ENCODE results near the gene SLC6A1.

The SLC6A1 gene

DNA sequence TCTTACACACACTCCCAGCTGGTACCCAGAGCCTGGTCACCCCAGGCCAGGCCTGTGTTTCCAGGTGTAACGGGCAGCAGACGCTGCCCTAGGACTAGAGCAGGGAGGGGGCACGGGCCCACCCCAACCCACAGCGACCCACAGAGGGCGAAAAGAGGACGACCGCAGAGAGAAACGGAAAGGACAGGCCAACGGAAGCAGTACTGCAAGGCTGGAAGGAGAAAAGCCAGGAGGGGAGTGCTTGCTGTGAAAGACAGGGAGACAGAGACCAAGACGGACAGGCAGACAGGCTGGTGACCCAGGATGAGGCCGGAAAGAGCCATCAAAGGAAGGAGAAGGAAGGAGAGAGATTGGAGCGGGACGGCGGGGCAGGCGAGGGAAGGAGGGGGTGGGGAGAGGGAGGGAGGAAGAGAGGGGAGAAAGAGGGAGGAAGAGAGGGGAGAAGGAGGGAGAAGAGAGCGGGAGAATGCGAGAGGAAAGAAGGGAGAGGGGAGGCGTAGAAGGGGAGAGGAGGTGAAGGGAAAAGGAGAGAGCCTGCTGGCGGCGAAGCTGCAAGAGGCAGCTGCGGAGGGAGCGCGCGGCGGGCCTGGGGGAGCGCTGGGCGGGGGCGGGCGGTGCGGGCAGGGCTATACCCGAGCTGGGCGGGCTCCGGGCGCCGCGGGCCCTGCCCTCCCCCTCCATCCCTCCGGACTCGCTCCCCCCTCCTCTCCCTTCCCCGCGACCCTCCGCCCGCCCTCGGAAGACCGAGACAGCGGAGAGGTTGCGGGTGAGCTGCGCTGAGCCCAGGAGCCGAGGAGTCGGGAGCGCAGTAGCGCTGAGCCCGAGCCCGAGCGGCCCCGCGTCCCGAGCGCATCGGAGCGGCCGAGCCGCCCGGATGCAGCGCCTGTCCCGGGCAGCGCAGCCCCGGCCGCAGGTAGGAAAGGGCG, at the start of gene SLC6A1:
Gene SLC6A1, plus strand, starts transcription at position 732 of the 926 bp plus-strand sequence. CDS start 24,464 bp downstream, outside the sequence.
- DNase-seq (ENCODE audit: low spot score) = no peak

GRCh38 chr3:10944866-10945265, 47.7 kb upstream of the SLC6A1 start:
- no peak for DNase-seq (ENCODE audit: low spot score)

GRCh38 chr3:10945683-10946287, 46.8 kb upstream of the SLC6A1 start:
- peak; percentile 79 for DNase-seq (ENCODE audit: low spot score)

DNA sequence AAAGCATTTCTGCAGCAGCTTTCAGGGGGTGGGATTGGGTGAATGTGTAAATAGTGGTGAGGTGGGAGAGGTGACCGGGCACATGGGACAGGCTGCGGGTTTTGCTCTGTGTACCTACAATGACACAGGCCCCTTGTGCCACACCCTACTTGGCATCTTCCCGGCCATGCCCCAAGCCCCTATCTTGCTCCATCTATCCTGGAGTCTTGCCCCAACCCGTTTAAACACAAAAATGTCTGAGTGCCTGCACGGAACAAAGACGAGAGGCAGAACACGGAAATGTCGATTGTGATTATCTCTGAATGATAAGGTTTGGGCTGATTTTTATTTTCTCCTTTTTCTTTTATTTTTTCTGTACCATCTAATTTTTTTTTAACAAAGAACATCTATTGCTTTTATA, 46.0 kb upstream of the SLC6A1 start:
- no peak for DNase-seq (ENCODE audit: low spot score)

DNA sequence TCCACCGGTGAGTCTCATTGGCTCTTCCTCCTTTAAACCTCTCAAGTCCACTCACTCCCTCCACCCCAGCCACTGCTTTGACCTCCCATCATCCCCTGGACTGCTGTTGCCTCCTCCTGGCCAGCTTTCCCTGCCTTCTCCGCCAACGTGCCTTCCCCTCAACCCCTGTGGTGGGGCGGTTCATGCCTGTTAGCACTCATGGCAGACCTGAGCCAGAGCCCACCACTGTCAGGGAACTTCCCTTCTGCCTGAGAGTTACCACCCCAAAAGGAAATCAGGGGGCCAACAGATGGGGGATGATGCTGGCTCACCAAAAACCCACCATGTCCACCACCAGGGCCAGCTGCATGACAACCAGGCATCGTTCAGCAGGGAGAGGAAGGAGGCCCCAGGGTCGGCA, 44.2 kb upstream of the SLC6A1 start:
- DNase-seq (ENCODE audit: low spot score) = no peak

DNA sequence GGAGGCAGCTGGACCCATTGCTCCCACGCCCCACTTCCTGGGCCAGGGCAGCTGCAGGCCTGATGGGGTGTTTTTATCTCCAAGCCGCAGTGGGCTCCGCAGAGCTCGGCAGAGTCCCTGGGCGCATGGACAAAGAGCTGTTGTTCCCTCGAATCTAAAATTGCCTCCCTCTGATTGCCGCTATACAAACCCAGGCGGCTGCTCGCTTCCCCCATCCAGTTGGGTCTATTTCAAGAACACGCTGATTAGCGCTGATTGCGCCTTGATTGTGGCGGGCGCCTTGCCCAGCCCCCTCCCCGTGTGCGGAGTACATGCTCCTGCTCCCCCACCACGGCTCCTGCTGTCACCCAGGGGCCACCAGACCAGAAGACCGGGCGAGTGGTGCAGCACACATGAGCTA, 43.4 kb upstream of the SLC6A1 start:
- no peak for DNase-seq (ENCODE audit: low spot score)

- DNase-seq (ENCODE audit: low spot score) = no peak
Measured at GRCh38 chr3:10950476-10951294, 41.9 kb upstream of the SLC6A1 start.

- DNase-seq (ENCODE audit: low spot score) = no peak
Measured at GRCh38 chr3:10951295-10951926, 41.1 kb upstream of the SLC6A1 start.

DNA sequence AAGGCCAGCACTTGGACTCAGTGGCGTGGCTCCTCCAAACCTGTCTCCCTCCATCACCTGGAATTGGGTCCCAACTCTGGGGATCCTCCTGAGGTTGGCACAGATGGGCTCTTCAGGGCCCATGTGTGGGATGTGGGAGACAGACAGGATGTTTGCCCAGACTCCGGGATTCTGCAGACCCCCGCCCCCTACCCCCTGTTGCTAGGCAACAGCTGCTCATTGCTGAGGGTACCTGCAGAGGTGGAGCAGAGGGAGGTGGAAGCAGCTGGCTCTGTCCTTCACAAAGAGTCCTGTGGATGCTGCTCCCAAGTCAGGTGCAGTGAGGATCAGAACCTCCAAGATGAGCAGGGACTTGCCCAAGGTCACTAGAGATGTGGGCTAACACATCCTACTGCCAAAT, 40.0 kb upstream of the SLC6A1 start:
- no peak for DNase-seq (ENCODE audit: low spot score)

DNA sequence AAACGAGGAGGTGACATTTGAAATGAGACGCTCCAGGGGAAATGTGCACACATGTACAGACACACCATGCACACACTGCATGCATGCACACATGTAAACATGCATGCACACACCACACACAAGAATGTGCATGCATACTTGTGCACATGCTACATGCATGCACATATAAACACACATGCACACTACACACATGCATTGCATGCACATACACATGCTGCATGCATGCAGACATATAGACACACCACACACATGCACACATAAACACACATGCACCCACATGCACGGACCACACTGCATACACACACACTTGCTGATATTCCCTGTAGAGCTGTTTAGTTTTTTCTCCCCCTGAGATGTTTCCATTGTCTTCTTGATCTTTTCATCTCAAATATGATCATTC, 37.8 kb upstream of the SLC6A1 start:
- no peak for DNase-seq (ENCODE audit: low spot score)

DNA sequence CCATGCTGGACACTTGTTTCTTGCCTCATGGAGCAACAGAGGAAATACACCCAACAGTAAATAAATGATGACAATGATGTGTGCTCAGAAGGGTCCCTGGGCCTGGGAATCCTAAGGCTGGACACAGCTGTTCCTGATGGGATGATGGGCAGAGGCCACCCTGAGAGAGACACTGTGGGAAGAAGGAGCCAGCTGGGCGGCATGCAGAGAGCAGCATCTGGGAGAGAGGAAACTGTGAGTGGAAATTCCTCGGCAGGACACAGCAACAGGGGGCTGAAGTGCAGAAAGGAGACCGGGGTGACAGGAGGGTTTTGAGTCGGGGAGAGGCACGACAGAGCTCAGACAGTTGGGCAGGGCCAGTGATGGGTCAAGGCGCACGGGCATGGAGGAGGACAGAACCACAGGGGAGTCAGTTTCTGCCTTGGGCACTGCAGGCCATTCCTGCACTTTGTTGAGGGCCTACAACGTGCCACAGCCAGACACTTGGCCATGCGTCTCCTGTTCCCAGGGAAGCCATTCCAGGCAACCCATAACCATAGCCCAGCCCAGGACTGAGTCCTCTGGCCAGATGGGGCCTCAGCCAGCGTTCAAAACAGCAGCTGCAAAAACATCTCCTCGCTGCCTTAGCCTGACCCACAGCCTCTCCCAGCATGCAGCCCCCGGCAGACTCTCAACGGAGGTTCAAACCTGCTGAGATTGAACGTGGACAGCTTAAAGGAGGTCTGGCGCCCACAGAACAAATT, 36.7 kb upstream of the SLC6A1 start:
- DNase-seq (ENCODE audit: low spot score) = no peak

GRCh38 chr3:10956531-10956930, 36.0 kb upstream of the SLC6A1 start:
- DNase-seq (ENCODE audit: low spot score) = no peak

- DNase-seq (ENCODE audit: low spot score) = no peak
Measured at GRCh38 chr3:10956986-10957385, 35.6 kb upstream of the SLC6A1 start.

- no peak for DNase-seq (ENCODE audit: low spot score)
Measured at GRCh38 chr3:10957976-10958749, 34.4 kb upstream of the SLC6A1 start.

DNA sequence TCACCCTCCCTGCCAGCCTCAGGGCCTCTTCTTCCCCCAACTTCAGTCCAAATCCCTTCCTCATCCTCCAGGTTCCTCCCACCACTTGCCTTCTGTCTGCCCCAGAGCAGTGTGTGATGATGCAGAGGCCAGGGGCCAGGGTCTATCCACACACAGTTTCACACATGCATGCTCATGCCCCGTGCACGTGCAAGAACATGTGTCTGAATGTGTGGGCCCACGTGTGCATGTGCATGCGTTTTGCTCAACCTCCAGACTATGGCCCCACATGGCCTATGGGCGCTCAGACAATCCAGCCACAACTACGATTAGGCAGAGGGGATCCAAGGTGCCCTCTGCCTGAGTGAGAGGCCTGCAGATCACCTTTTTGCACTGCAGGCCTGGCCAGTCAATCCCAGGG, 32.3 kb upstream of the SLC6A1 start:
- no peak for DNase-seq (ENCODE audit: low spot score)

GRCh38 chr3:10961921-10962320, 30.6 kb upstream of the SLC6A1 start:
- no peak for DNase-seq (ENCODE audit: low spot score)

DNA sequence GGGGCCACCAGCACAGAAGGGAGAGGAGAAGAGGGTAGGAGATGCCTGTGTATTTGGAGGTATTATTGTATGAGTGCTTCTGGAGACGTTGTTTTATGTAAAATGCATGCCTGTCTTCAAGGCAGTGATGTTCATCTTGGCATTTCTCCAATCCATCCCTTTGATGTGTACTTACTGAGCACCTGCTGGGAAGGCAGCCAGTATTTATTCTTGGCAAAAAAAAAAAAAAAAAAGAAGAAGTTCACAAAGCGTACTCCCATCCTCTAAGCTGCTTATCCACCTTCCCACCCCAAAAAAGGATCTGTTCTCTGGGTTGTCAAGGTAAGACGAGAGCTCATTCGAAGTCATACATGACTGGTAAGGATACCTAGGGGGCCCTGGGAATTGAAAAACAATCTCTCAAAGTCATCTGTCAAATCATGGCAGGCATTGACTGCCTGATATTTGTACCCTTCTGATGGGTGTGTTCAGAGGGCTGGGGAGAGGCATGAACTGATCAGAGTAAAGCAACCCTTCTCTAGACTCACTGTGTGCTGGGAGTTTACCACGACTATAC, 30.0 kb upstream of the SLC6A1 start:
- no peak for DNase-seq (ENCODE audit: low spot score)

DNA sequence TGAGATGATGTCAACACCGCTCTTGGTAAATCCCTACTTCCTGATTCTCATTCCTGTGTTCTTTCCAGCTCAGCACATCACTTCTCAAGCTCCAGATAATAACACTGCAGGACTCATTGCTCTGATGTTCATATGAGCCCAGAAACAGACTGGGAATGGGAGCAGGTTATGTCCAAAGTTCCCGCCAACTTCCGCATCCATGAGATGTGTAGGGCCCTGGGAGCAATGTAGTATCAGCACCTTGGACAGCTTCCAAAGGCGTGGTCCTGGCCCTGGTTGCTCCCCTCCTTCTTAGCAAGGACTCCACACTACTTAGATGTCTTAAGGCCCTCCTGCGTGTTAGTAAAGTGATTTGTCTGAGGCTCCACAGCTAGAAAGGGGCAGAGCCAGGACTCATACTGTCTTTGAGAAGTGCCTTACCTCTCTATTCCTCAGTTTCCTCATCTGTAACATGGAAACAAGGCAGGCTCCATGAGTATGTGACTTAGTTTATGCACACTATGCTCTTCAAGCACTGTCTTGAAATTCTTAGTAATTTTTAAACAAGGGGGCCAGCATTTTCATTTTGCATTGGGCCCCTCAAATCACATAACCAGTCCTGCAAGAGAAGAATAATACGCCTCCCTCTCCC, 27.9 kb upstream of the SLC6A1 start:
- no peak for DNase-seq (ENCODE audit: low spot score)

GRCh38 chr3:10968401-10968800, 24.1 kb upstream of the SLC6A1 start:
- DNase-seq (ENCODE audit: low spot score) = no peak
